Stimulated activated CD4-positive, alpha-beta T cell treated with anti-CD3 and anti-CD28 coated beads, TNF-alpha, amount 100 ng/mL, for 24 hours (primary cell): ENCODE data around the gene CXorf65.
A peak's percentile ranks its signal among the peaks of the same experiment; 100 is the strongest.

Source experiments
- DNase-seq, 3 experiments: peaks; one replicate each; pipeline ENCODE4 v3.0.0-alpha.2; 2020; ENCODE audit warnings: low read depth in 3 of 3

The CXorf65 gene

GRCh38 chrX:71106427-71106826 lies at the start of gene CXorf65:
Gene CXorf65 (minus strand): TSS chrX:71106740. CDS start chrX:71106556, 184 bp downstream.
- DNase-seq: no peak

- no peak for DNase-seq
These were observed 48.1 kb upstream of the CXorf65 start for GRCh38 chrX:71154641-71155040.

GRCh38 chrX:71154196-71154595 lies 47.7 kb upstream of the CXorf65 start:
- DNase-seq: no peak

- no peak for DNase-seq
These were observed 44.8 kb upstream of the CXorf65 start for GRCh38 chrX:71151366-71151765.

GRCh38 chrX:71148278-71148663 lies 41.7 kb upstream of the CXorf65 start:
- DNase-seq: no peak

GRCh38 chrX:71147496-71148277 lies 41.1 kb upstream of the CXorf65 start:
- no peak for DNase-seq

GRCh38 chrX:71144651-71145050 lies 38.1 kb upstream of the CXorf65 start, which contains the start of gene NLGN3:
Gene NLGN3 (plus strand): TSS chrX:71144841. CDS start chrX:71147750, 2,909 bp downstream.
- DNase-seq: no peak

- DNase-seq: no peak
These were observed 37.0 kb upstream of the CXorf65 start for GRCh38 chrX:71143508-71143907.

GRCh38 chrX:71140440-71140839 lies 33.9 kb upstream of the CXorf65 start:
- no peak for DNase-seq

GRCh38 chrX:71131510-71131909 lies 25.0 kb upstream of the CXorf65 start:
- DNase-seq: no peak

GRCh38 chrX:71128915-71129765 lies 22.6 kb upstream of the CXorf65 start:
- DNase-seq: peak; percentile 43 to 68 (median 51)

- DNase-seq: no peak
These were observed 21.8 kb upstream of the CXorf65 start for GRCh38 chrX:71128166-71128833.

- no peak for DNase-seq
These were observed 12.5 kb upstream of the CXorf65 start for GRCh38 chrX:71118985-71119535.

GRCh38 chrX:71118032-71118984 lies 11.8 kb upstream of the CXorf65 start, which contains the start of gene MED12:
Gene MED12 (plus strand): TSS chrX:71118596. CDS start chrX:71118755, 159 bp downstream.
- peak; percentile 61 to 81 (median 63) for DNase-seq

- no peak for DNase-seq
These were observed 10.8 kb upstream of the CXorf65 start for GRCh38 chrX:71117358-71117757.

GRCh38 chrX:71111921-71112431 lies 5.4 kb upstream of the CXorf65 start:
- DNase-seq: no peak

GRCh38 chrX:71111141-71111843 lies 4.8 kb upstream of the CXorf65 start, which contains the start of gene IL2RG:
Gene IL2RG (minus strand): TSS chrX:71111577. CDS start chrX:71111539, 38 bp downstream.
- DNase-seq: peak; percentile 53 to 64 (median 55)

- no peak for DNase-seq
These were observed 2.5 kb upstream of the CXorf65 start for GRCh38 chrX:71109051-71109450.

GRCh38 chrX:71107762-71108360 lies 1.3 kb upstream of the CXorf65 start:
- peak in 1 of 3 experiments; percentile 34 for DNase-seq
